Right kidney (tissue), 1 donor: ENCODE results near the gene GAS7.
"Not testable (repeated sequence)": the region's sequence is repeated elsewhere in the genome, so short reads cannot be mapped to it uniquely, and the experiment has no call there.

ENCODE experiments used
- DNase-seq: peaks from one replicate; pipeline ENCODE4 v3.0.0-alpha.2; 2016

The GAS7 gene

GRCh38 chr17:9940841-9941240 is 257.6 kb downstream of the GAS7 start:
- no peak for DNase-seq

GRCh38 chr17:9938764-9939163 is 259.6 kb downstream of the GAS7 start:
- DNase-seq = no peak

- DNase-seq = no peak
These were observed 260.5 kb downstream of the GAS7 start for GRCh38 chr17:9937901-9938300.

- DNase-seq = no peak
These were observed 261.1 kb downstream of the GAS7 start for GRCh38 chr17:9937241-9937761.

GRCh38 chr17:9936095-9936494 is 262.3 kb downstream of the GAS7 start:
- DNase-seq = no peak

GRCh38 chr17:9935408-9935807 is 263.0 kb downstream of the GAS7 start:
- DNase-seq = no peak

GRCh38 chr17:9934331-9934730 is 264.1 kb downstream of the GAS7 start:
- no peak for DNase-seq

- no peak for DNase-seq
These were observed 265.9 kb downstream of the GAS7 start for GRCh38 chr17:9932491-9932890.

- DNase-seq = no peak
These were observed 267.2 kb downstream of the GAS7 start for GRCh38 chr17:9931144-9931741.

- no peak for DNase-seq
These were observed 268.5 kb downstream of the GAS7 start for GRCh38 chr17:9929871-9930270.

GRCh38 chr17:9928601-9929333 is 269.6 kb downstream of the GAS7 start:
- peak; percentile 40 for DNase-seq

GRCh38 chr17:9926150-9926804 is 272.1 kb downstream of the GAS7 start:
- no peak for DNase-seq

GRCh38 chr17:9925457-9925856 is 272.9 kb downstream of the GAS7 start:
- DNase-seq = no peak

- peak; percentile 54 for DNase-seq
These were observed 273.6 kb downstream of the GAS7 start for GRCh38 chr17:9924735-9925191.

GRCh38 chr17:9922012-9922848 is 276.2 kb downstream of the GAS7 start:
- no peak for DNase-seq

- not testable (repeated sequence) for DNase-seq
These were observed 277.2 kb downstream of the GAS7 start for GRCh38 chr17:9921216-9921615.

GRCh38 chr17:9918804-9919352 is 279.5 kb downstream of the GAS7 start:
- DNase-seq = no peak

- DNase-seq = no peak
These were observed 280.1 kb downstream of the GAS7 start for GRCh38 chr17:9918352-9918751.

GRCh38 chr17:9917801-9918200 is 280.6 kb downstream of the GAS7 start:
- DNase-seq = no peak

GRCh38 chr17:9917131-9917530 is 281.3 kb downstream of the GAS7 start:
- no peak for DNase-seq

GRCh38 chr17:9916108-9916507 is 282.3 kb downstream of the GAS7 start:
- DNase-seq = no peak

GRCh38 chr17:9913476-9913875 is 284.9 kb downstream of the GAS7 start:
- no peak for DNase-seq
